ENCODE measurements around the gene SERPINH1.

Gene SERPINH1

DNA sequence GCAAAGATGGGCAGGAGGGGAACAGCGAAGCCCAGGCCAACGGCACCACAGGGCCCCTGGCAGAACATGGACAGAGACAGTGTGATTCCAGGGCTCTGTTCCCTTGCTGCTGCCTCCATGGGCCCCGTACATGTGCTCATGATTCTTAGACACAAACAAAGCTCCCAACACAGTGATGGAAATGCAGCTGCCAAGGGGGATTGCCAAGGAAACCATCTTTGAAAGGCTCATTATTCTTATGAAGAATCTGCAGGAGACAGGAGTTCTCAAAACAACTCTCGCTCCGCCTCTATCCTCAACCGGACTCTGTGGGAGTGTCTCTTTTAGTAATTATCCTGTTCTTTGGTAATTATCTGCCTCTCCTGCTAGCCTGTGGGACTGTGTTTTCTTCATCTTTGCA lies 32.2 kb downstream of the SERPINH1 start:
- DNase-seq (ENCODE audit: low read depth in 3 of 3, low spot score in 1 of 3), result no peak

DNA sequence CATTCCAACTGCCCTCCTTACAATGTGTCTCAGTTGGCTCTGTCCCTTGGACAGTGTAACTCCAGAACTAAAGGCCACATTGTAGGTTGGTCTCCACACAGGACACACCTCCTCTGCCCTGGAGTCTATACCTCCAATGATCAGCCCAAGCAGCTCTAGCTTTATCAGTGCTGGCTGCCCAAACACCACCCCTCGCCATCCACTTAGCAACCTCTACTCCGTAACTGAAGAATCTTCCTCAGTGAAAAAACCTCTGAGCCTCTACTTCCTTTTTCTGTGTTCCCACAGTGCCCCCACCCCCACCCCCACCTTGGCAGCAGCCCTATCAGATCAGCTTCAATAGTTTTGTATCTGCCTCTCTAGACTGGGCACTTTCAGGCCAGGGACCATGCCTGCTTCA lies 33.4 kb downstream of the SERPINH1 start:
- no peak for DNase-seq (ENCODE audit: low read depth in 3 of 3, low spot score in 1 of 3)

DNA sequence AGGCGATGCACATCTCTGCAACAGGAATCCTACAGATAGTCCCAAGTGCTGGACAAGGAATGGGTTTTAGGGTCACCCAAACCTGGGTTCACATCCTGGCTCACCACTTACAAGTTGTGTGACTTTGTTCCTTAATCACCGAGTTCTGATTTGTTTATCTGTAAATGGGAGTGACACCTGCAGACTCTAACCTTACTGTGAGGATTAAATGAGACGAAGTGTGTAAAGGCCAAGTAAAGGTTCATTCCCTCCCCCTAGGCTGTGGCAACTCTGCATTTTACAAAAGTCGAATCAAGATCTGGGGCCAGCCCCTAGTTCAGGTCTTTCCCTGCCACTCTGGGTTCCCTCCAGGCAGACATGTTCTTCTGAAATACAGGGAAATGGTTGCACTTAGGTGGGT lies 34.9 kb downstream of the SERPINH1 start:
- DNase-seq (ENCODE audit: low read depth in 3 of 3, low spot score in 1 of 3), result no peak

DNA sequence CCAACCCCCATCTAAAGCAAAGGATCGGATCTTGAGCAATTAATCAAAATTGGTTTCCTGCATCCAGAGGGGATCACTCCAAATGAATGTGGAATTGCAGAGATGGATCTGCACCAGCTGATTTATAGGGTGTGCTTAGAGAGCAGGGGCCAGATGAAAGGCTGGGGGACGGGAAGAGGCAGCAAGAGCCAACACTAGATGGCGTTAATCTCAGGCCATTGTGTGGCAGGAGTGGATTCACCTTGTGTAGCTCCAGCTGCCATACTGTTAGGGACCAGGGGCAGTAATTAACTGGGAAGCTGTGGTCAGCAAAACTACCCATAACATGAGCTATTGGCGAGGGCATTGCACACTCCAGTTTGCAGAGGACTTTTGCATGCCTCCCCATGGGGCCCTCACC lies 35.6 kb downstream of the SERPINH1 start:
- DNase-seq (ENCODE audit: low read depth in 3 of 3, low spot score in 1 of 3), result no peak

DNA sequence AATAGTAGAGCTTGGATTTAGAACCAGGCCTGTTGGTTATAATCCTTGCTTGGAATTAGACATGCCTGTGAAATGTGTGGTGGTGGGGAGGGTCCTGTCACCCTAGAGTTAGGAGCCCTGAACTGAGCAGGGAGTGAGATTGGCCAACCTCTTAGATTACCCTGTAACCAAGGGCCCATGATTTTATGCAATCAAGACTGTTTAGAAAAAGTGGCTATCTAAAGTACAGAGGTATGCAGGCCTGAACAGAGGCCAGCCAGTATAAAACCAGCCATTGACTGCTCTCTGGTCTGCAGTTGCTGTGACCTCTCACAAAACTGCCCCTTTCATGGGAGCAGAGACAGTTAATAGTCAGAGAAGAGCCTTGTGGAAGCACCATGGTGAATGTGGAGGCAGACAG lies 36.2 kb downstream of the SERPINH1 start:
- DNase-seq (ENCODE audit: low read depth in 3 of 3, low spot score in 1 of 3), result no peak

DNA sequence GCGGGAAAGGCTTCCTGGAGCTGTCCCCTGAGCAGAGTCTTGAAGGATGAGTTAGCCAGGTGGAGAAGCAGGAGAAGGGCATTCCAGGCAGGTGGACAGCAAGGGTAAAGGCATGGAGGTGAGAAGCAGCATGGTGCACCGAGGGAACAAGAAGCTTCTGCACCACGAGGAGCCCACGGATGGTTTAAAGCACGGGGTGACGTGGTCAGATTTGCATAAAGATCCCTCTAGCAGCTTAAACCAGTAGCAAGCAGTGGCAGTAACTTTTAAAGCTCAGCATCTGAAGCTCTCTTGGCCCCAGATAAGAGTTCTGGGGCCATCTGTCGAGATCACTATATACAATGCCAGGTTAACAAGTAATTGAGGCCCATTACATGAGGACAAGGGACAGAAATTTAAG lies 36.8 kb downstream of the SERPINH1 start:
- DNase-seq (ENCODE audit: low read depth in 3 of 3, low spot score in 1 of 3), result no peak

DNA sequence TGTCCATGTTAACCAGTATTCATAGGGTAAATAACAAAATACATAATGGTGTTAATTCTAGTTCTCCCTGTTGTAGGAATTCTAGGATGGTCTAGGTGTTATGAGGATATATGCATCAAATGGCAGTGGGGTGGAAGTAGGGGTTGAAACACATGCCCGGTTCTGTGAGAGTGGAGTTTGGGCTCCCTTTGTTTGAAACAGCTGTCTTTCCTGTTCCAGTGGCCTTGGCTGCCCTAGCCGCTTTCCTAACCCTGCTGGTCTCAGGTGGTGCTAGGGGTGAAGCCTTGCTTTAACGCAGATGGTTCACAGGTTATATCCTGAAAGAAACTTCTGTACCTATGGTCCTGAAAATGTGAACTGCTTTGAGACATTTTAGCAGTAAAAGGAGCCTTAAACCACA lies 38.3 kb downstream of the SERPINH1 start:
- no peak for DNase-seq (ENCODE audit: low read depth in 3 of 3, low spot score in 1 of 3)

DNA sequence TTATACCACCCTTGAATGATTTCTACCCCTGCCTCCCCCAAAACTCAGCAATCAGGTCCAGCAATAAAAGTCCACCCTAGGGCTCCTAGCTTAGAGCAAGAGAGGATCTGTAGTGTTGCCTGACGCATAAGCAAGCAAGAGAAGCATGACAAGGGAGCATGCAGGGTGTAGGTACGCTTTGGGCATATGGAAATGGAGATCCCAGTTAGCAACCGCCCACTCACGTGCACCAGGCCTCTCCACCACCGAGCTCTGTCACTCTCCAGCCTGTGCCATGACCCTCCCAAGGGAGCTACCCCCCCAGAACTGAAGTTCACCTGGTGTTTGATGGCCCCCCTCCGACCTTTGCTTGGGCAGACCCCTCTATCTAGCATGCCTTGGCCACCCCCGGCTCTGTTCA lies 39.4 kb downstream of the SERPINH1 start:
- DNase-seq (ENCODE audit: low read depth in 3 of 3, low spot score in 1 of 3), result no peak

DNA sequence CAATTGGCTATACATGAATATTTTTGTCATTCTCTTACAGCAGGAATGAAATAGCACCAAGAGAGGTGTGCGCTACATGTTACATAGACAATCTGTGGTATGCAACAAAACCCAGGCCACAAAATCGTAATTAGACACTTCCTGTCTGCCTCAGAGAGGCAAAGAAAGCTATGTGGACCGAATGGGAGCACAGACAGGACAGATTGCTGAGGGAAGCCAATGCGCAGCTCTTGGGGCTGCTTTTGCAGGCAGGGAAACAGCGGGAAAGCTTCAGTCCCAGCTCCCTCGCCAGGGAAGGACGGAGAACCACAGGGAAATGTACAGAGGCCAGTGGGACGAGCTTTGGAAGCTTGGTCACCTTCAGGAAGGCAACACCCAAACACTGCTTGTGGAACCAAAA lies 40.9 kb downstream of the SERPINH1 start:
- DNase-seq (ENCODE audit: low read depth in 3 of 3, low spot score in 1 of 3), result no peak

DNA sequence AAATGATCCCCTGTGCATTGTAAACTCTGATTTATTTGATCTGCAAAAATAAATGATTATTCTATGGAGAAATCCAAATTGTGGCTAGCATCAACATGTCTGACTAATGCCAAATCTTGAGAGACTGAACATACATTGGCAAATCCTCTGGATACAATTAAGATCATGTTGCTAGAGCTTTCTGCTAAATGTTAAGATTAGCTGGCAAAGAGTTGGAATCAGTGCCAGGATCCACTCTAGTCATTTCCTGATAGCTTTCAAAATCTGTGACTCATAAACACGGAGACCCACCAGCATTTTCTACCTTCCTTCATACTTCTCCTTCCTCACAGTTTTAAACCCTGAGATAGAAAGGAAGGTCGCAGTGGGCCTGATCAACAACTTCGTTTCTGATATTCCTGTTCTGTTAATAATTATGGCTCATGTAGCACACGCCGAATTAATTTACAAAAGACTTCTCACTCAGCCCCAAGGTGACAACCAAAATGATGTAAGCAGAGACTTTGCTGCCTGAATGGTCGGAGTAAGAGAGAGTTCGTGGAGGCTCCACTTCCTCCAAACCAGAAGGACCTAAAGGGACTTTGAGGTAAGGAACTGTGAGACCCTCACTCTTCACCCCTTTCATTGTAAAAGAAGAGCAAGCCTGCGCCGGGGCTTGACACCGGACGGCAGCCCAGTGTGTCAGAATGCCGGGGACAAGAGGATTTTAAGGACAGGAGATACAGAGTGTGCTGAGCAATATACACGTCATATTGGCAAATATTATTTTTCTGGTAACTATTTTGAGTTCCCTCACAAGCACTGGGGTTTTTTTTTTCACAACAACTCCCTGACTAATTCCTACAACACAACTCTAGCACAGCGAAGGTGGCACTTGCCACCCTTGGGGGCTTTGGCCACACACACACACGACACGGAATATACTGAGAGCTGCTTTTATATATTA lies 42.0 kb downstream of the SERPINH1 start:
- no peak for DNase-seq (ENCODE audit: low read depth in 3 of 3, low spot score in 1 of 3)

DNA sequence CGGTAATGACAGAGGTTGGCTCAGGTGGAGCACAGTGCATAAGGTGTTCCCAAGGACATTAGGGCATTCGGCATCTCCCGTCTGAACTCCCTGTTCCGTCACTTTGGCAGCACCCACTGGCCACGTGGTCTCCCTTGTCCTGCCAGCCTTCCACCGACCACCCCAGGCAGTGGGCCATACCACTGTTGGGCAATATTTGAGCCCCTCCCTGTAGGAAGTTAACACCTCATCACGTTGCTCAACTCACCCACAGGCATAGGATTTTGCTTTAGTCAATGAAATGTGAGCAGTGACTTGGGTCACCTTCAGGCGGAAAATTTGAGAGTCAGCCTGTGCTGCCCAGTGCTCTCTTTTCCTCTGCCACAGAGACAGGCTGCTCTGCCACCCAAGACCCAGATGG lies 44.0 kb downstream of the SERPINH1 start:
- DNase-seq (ENCODE audit: low read depth in 3 of 3, low spot score in 1 of 3), result no peak

DNA sequence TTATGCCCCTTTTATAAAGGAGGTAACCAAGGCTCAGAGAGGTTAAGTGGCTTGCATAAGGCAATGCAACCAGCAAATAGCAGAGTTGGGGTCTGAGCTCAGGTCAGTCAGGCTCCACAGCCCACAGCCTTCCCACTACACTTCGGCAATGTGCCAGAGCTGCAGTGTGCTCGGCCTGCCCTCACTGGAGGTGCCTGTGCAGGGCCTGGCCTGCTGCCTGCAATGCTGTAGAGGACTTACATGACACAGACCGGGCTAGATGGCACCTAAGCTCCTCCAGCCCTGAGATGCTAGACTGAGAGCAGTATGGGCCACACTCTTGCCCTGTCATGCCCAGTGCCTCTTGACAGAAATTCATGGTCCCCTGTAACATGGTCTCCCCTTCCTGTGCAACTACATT lies 49.8 kb downstream of the SERPINH1 start:
- DNase-seq (ENCODE audit: low read depth in 3 of 3, low spot score in 1 of 3), result no peak

DNA sequence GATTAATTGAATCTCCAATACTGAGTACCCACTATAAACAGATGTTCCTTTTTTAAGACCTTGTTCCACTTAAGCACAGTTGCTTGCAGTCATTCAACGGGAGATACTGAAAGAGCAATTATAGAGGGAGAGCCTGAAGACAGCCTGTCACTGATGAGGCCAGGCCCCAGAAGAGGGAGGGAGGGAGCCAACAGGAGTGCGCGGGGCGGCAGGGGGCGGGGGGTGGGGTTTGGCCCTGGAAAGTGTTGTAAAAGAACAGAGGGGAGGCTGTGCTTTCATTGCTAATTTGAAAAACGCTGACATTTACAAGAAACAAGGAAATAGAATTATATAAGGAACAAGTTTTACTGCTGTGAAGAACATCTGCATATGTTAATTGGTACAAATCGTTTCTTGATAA lies 53.7 kb downstream of the SERPINH1 start:
- DNase-seq (ENCODE audit: low read depth in 3 of 3, low spot score in 1 of 3), result no peak

DNA sequence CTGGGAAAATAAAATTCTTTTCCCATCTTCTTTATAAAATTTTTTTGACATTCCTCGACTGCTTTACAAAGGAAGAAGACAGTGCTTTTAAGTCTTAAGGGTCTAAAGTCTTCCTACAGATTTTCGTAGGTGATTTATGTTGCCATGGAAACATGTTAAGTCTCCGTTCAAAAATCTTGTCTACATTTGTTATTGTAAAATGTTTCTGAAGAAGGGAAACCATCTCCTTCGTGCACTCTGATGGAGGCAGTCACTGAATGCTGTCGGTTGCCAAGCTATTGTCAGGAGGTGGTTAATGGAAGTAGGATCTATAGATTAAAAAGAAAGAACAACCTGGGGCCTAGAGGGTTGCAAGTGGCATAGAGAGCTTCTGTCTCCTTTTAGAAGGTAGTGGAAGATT lies 54.2 kb downstream of the SERPINH1 start:
- DNase-seq (ENCODE audit: low read depth in 3 of 3, low spot score in 1 of 3), result no peak
